ENCODE results near the gene SST.

The SST gene

DNA sequence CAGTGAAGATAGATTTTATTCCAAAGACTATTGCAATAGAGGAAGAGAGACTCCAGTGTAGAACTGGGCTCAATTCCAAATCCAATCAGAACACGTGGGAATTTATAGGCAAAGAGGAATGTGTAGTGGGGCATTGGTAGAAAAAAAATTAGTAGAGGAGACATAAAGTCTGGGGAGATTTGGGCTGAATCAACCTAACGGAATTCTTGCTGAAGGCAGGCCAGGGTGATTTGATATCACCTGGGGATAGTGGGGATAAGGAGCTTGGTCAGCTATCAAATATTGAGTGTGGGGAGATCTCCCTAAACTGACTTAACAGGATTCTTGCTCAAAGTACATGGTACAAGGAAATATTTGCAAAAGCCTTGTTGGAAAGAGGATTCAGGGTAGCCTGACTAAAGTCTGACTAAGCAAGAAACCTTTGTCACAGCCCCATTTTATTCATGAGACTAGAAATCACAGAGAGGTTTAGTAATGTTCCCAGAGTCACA, 29.6 kb downstream of the SST start:
- no peaks in the 10 kb centered on the region for H3K27me3 ChIP-seq (ENCODE audit: insufficient read depth, low read depth)
- no peak overlapping the region for H3K4me2 ChIP-seq
- no peak overlapping the region for H3K9ac ChIP-seq
- no peaks in the 10 kb centered on the region for H4K20me1 ChIP-seq (ENCODE audit: insufficient read depth)
- H3K79me2 ChIP-seq (ENCODE audit: insufficient read depth, low read depth), result no peaks in the 10 kb centered on the region
- no peaks in the 10 kb centered on the region for H3K36me3 ChIP-seq (ENCODE audit: insufficient read depth)
- no peak overlapping the region for H2AFZ ChIP-seq (ENCODE audit: low read depth)
- TF ChIP-seq, protein P1, sequence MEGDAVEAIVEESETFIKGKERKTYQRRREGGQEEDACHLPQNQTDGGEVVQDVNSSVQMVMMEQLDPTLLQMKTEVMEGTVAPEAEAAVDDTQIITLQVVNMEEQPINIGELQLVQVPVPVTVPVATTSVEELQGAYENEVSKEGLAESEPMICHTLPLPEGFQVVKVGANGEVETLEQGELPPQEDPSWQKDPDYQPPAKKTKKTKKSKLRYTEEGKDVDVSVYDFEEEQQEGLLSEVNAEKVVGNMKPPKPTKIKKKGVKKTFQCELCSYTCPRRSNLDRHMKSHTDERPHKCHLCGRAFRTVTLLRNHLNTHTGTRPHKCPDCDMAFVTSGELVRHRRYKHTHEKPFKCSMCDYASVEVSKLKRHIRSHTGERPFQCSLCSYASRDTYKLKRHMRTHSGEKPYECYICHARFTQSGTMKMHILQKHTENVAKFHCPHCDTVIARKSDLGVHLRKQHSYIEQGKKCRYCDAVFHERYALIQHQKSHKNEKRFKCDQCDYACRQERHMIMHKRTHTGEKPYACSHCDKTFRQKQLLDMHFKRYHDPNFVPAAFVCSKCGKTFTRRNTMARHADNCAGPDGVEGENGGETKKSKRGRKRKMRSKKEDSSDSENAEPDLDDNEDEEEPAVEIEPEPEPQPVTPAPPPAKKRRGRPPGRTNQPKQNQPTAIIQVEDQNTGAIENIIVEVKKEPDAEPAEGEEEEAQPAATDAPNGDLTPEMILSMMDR (conservative IDR thresholded peaks at IDR 0.05; ENCODE audit: low read depth, low read length), result no peak
- no peak overlapping the region for H3K4me3 ChIP-seq (IDR thresholded peaks at IDR 0.05; ENCODE audit: insufficient read depth, low read depth, low read length)
- H3K4me1 ChIP-seq (ENCODE audit: low read depth, poor library complexity, severe bottlenecking), result no peaks in the 10 kb centered on the region
- no peak overlapping the region for H3K27ac ChIP-seq

- TF ChIP-seq, protein P1 (conservative IDR thresholded peaks at IDR 0.05; ENCODE audit: low read depth, low read length), result no peak
- no peak overlapping the region for H2AFZ ChIP-seq (ENCODE audit: low read depth)
- no peak overlapping the region for H3K4me2 ChIP-seq
- no peak overlapping the region for H3K4me3 ChIP-seq (IDR thresholded peaks at IDR 0.05; ENCODE audit: insufficient read depth, low read depth, low read length)
- no peaks in the 10 kb centered on the region for H3K27me3 ChIP-seq (ENCODE audit: insufficient read depth, low read depth)
- no peak overlapping the region for H3K27ac ChIP-seq
- no peaks in the 10 kb centered on the region for H3K4me1 ChIP-seq (ENCODE audit: low read depth, poor library complexity, severe bottlenecking)
- no peaks in the 10 kb centered on the region for H4K20me1 ChIP-seq (ENCODE audit: insufficient read depth)
- H3K9ac ChIP-seq, result no peak overlapping the region
- H3K79me2 ChIP-seq (ENCODE audit: insufficient read depth, low read depth), result no peaks in the 10 kb centered on the region
- H3K36me3 ChIP-seq (ENCODE audit: insufficient read depth), result no peaks in the 10 kb centered on the region
These were observed 30.1 kb downstream of the SST start for GRCh38 chr3:187639927-187640568.

DNA sequence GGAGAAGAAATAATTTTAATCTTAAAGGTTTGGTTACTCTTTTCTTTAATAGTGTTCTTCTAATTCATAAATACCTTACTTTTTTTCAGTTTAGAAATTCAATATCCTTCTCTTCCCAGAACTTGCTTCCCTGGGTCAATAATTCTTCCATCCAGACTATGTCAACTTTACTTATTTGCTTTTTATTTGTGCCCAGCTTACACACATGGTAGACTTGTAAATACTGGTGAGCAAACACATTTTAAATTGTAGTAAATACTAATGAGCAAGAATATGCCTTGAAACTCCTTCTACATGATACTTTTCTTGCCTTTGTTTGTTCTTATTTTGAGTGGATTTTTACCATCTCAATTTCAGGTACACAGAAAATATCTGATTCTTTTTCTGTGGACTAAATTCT, 33.7 kb downstream of the SST start:
- Histone ChIP-seq H3K4me1 (ENCODE audit: low read depth, poor library complexity, severe bottlenecking) (no peaks in the 10 kb centered on the region), H3K79me2 (ENCODE audit: insufficient read depth, low read depth) (no peaks in the 10 kb centered on the region), H4K20me1 (ENCODE audit: insufficient read depth) (no peaks in the 10 kb centered on the region), H3K4me2 (no peak overlapping the region), H3K27me3 (ENCODE audit: insufficient read depth, low read depth) (no peaks in the 10 kb centered on the region), H2AFZ (ENCODE audit: low read depth) (no peak overlapping the region), H3K27ac (no peak overlapping the region), H3K4me3 (IDR thresholded peaks at IDR 0.05; ENCODE audit: insufficient read depth, low read depth, low read length) (no peak overlapping the region), H3K9ac (no peak overlapping the region), H3K36me3 (ENCODE audit: insufficient read depth) (no peaks in the 10 kb centered on the region)
- TF ChIP-seq, protein P1 (conservative IDR thresholded peaks at IDR 0.05; ENCODE audit: low read depth, low read length), result no peak

- Histone ChIP-seq H3K27ac (no peak overlapping the region), H3K36me3 (ENCODE audit: insufficient read depth) (no peaks in the 10 kb centered on the region), H2AFZ (ENCODE audit: low read depth) (no peak overlapping the region), H3K79me2 (ENCODE audit: insufficient read depth, low read depth) (no peaks in the 10 kb centered on the region), H4K20me1 (ENCODE audit: insufficient read depth) (no peaks in the 10 kb centered on the region), H3K4me3 (IDR thresholded peaks at IDR 0.05; ENCODE audit: insufficient read depth, low read depth, low read length) (no peak overlapping the region), H3K27me3 (ENCODE audit: insufficient read depth, low read depth) (no peaks in the 10 kb centered on the region), H3K4me1 (ENCODE audit: low read depth, poor library complexity, severe bottlenecking) (no peaks in the 10 kb centered on the region), H3K4me2 (no peak overlapping the region), H3K9ac (no peak overlapping the region)
- TF ChIP-seq, protein P1 (conservative IDR thresholded peaks at IDR 0.05; ENCODE audit: low read depth, low read length), result no peak
These were observed 39.8 kb downstream of the SST start for GRCh38 chr3:187630404-187630803.
